Measurements from ENCODE around the gene CTSZ.
"Not testable (repeated sequence)": the region's sequence is repeated elsewhere in the genome, so short reads cannot be mapped to it uniquely, and the experiment has no call there.

GRCh38 chr20:59011874-59012157, 4.8 kb upstream of the CTSZ start:
- TF ChIP-seq CTCF (IDR thresholded peaks at IDR 0.05; ENCODE audit: low read depth, low read length); POLR2A (IDR thresholded peaks at IDR 0.05; ENCODE audit: extremely low read depth, insufficient read length); MYC (IDR thresholded peaks at IDR 0.05; ENCODE audit: low read depth, low read length): not testable (repeated sequence)

All from NB4 (cell line).